ENCODE measurements around the gene MGST2. TPM values are rescaled to one million over a fixed set of nuclear protein-coding genes. Genes with fewer than 3 reads are reported as not detected.

Gene MGST2
- total RNA-seq, 3 donors from 2014 or later, result 64.3 to 134 (median 119) TPM

DNA sequence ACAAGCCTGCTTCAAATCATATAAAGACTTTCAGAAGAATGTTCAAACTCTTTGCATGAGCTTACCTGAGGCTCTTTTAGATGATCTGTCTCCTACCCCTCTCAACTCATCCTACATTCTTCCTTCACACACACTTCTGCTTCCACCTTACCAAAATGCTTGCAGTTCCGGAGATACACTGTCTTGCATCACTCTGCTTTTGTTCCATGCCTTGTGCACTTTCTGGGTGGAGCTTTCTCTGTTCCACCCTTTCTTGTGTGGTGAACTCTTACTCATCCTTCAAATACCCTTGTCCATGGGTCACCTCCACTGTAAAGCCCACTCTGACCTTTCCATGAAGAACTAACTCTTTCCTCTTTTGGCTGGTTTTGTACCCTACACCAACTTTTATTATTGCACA, 18.4 kb upstream of the MGST2 start:
- no peaks in the 10 kb centered on the region for H3K4me1 ChIP-seq (ENCODE audit: low read depth)
- TF ChIP-seq, protein P1, sequence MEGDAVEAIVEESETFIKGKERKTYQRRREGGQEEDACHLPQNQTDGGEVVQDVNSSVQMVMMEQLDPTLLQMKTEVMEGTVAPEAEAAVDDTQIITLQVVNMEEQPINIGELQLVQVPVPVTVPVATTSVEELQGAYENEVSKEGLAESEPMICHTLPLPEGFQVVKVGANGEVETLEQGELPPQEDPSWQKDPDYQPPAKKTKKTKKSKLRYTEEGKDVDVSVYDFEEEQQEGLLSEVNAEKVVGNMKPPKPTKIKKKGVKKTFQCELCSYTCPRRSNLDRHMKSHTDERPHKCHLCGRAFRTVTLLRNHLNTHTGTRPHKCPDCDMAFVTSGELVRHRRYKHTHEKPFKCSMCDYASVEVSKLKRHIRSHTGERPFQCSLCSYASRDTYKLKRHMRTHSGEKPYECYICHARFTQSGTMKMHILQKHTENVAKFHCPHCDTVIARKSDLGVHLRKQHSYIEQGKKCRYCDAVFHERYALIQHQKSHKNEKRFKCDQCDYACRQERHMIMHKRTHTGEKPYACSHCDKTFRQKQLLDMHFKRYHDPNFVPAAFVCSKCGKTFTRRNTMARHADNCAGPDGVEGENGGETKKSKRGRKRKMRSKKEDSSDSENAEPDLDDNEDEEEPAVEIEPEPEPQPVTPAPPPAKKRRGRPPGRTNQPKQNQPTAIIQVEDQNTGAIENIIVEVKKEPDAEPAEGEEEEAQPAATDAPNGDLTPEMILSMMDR (IDR thresholded peaks at IDR 0.05), result no peak
- H3K4me3 ChIP-seq, result no peak overlapping the region
- ATAC-seq, result no peak
- H3K36me3 ChIP-seq (ENCODE audit: low read depth), result no peaks in the 10 kb centered on the region
- no peak for DNase-seq
- intact Hi-C loops (cut with DNase I, micrococcal nuclease), result no loop called here
- no peaks in the 10 kb centered on the region for H3K9me3 ChIP-seq

DNA sequence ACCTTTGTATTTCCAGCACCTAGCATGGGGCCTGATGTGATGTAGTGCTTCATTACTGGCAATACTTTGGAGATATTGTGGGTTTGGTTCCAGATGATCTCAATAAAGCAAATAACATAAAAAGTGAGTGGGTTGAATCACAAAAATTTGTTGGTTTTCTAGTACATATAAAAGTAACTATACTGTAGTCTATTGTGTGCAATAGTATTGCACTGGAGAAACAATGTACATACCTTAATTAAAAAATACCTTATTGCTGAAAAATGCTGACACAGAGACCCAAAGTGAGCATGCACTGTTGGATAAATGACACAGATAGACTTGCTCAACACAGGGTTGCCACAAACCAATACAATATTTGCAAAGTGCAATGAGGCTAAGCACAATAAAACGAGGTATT, 17.7 kb upstream of the MGST2 start:
- Histone ChIP-seq H3K9me3 (no peaks in the 10 kb centered on the region), H3K36me3 (ENCODE audit: low read depth) (no peaks in the 10 kb centered on the region), H3K4me1 (ENCODE audit: low read depth) (no peaks in the 10 kb centered on the region), H3K4me3 (no peak overlapping the region)
- TF ChIP-seq, protein P1 (IDR thresholded peaks at IDR 0.05), result no peak
- intact Hi-C loops (cut with DNase I, micrococcal nuclease), result no loop called here
- ATAC-seq, result no peak
- no peak for DNase-seq

DNA sequence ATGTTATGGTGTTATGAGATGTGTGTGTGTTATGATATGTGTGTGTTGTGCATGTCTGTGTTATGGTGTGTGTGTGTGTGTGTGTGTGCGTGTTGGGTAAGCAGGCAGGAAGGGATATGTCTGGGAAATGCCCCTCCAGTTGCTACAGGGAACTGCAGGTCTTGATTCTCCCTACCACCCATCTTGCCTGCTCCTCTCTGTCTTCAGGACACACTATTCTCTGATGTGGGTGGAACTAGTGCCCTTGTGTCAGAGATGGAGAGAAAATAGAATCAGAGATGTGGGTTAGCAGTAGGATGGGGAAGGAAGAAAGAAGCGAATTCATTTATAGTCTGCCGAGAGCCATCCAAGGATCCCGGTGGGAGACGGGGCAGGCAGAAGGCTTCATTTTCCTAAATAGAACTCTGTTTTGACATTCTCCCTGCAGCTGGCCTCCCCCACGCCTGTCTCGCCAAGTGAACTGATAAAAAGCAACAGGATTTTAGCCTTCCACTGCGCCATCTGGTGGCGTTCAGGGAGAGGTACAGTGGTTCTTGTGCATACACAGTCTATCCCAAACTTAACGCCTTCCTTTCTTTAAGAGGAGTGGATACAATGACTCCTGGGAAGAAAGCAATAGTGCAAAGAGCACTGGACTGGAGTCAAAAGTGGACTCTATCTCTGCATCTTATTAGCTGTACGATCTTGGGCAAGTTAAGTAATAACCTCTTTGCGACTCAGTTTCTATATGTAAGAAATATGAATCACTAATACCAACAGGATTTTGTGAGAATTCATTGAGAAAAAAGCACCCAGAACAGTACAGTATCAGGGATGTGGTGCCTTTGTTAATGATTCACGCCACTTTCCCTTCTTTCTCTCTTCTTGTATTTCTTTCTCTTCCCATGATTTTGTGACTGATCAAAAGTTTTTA, 14.1 kb upstream of the MGST2 start:
- DNase-seq (peak; percentile 59 to 74 (median 64)), ATAC-seq (peak; percentile 89)
- intact Hi-C loops (cut with DNase I, micrococcal nuclease), result loop anchor here (10.0 kb wide), 2 partner anchors 47 to 157 kb away; no protein-coding TSS in a partner anchor
- TF ChIP-seq, protein P1 (IDR thresholded peaks at IDR 0.05), result peak; percentile 84
- Histone ChIP-seq H3K4me3 (no peak overlapping the region), H3K4me1 (ENCODE audit: low read depth) (no peaks in the 10 kb centered on the region), H3K36me3 (ENCODE audit: low read depth) (no peaks in the 10 kb centered on the region), H3K9me3 (no peaks in the 10 kb centered on the region)

DNA sequence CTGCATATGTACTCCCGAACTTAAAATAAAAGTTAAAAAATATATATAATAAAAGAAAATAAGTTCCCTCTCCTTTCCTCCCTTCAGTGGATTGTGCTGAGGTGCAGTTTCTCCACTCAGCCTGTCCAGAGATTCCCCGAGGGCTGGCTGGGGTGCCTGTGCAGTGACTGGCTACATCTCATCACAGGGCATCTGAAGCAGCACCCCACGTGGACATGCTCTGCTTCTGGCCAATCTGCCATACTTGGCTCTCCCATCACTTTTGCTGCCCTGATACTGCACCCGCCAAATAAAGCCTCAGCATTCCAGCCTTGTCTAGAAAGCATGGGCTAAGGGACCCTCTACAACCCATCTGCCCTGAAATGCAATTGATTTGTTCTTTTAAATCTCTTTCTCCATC, 11.1 kb upstream of the MGST2 start:
- Histone ChIP-seq H3K4me3 (no peak overlapping the region), H3K4me1 (ENCODE audit: low read depth) (peaks cover 3% of the 10 kb centered on the region), H3K9me3 (no peaks in the 10 kb centered on the region), H3K36me3 (ENCODE audit: low read depth) (no peaks in the 10 kb centered on the region)
- TF ChIP-seq, protein P1 (IDR thresholded peaks at IDR 0.05), result no peak
- no peak for DNase-seq
- intact Hi-C loops (cut with DNase I, micrococcal nuclease), result loop anchor here (10.0 kb wide), 2 partner anchors 50 to 160 kb away; no protein-coding TSS in a partner anchor
- no peak for ATAC-seq

DNA sequence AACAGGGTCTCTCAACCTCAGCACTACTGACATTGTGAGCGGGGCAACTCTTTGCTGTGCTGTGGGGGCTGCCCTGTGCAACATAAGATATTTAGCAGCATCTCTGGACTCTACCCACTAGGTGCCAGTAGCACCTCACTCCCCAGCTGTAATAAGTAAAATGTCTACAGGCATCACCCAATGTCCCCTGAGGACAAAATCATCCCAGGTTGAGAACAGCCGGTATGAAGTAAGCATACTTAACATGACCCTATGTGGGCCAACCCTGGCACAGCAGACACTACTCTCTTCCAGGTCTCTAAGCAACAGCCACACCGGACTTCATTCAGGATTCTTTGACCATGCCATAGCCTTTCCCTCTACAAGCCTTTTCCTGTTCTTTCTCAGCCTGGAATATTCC, 10.5 kb upstream of the MGST2 start:
- TF ChIP-seq, protein P1 (IDR thresholded peaks at IDR 0.05), result no peak
- no peak overlapping the region for H3K4me3 ChIP-seq
- DNase-seq (no peak), ATAC-seq (peak; percentile 38)
- H3K9me3 ChIP-seq, result no peaks in the 10 kb centered on the region
- intact Hi-C loops (cut with DNase I, micrococcal nuclease), result loop anchor here (10.0 kb wide), 2 partner anchors 50 to 160 kb away; no protein-coding TSS in a partner anchor
- H3K36me3 ChIP-seq (ENCODE audit: low read depth), result no peaks in the 10 kb centered on the region
- peaks cover 3% of the 10 kb centered on the region for H3K4me1 ChIP-seq (ENCODE audit: low read depth)
